HCT116 (cell line): ENCODE measurements around the gene CELA2B. TPM values are rescaled to one million over a fixed set of nuclear protein-coding genes. Genes with fewer than 3 reads are reported as not detected.

Experiments used
- ATAC-seq: fragments of 200-7000 bp; cut with Tn5 transposase; 2 replicates; pipeline ENCODE4 v1.9.1; 2020; ENCODE audit warnings: mild to moderate bottlenecking, moderate library complexity
- BruUV-seq: library from RNA; stranded (reverse); fragments of 400-500 nt; replicated peaks from 2 replicates; lab custom pipeline; 2021; lab: Mats Ljungman, UMichigan
- CTCF ChIA-PET: fragments of 300-600 bp; sonication (Branson Sonifier 250); formaldehyde crosslinking; loops from one replicate; lab custom pipeline; 2021; ENCODE audit warnings: antibody characterized with exemption; lab: Charles Lee
- POLR2A ChIA-PET: fragments of 300-600, 350-600 bp; sonication (Branson Sonifier 250); formaldehyde crosslinking; loops from one replicate; lab custom pipeline; 2021; ENCODE audit warnings: antibody characterized with exemption; lab: Charles Lee
- RAD21 ChIA-PET, 2 experiments: fragments of 300-600 bp; sonication (Branson Sonifier 250); formaldehyde crosslinking; loops; one replicate each; lab custom pipeline; 2023; ENCODE audit warnings: low total read pairs in 2 of 2; ENCODE audit not compliant: uncharacterized antibody in 2 of 2, unreplicated experiment in 2 of 2, low non-redundant PET in 1 of 2; lab: Charles Lee
- DNase-seq: peaks from one replicate; pipeline ENCODE4 v3.0.0-alpha.2; 2010; ENCODE audit warnings: low read depth, low spot score
- H2AFZ ChIP-seq: fragments of 200-600 bp; shearing (Covaris generic), sonication (generic); 2 replicates; pipeline ENCODE4 v1.6.1; 2017; ENCODE audit warnings: low read depth, mixed run types, mixed read lengths, antibody characterized with exemption, low read length; ENCODE audit not compliant: poor library complexity, severe bottlenecking
- H3K27ac ChIP-seq: 2 replicates; pipeline ENCODE4 v1.5.1; 2012; ENCODE audit warnings: low read depth, low read length
- H3K27me3 ChIP-seq: fragments of 200-600 bp; sonication (generic); 2 replicates; pipeline ENCODE4 v1.6.1; 2016; ENCODE audit warnings: mixed run types, low read length, mixed read lengths; ENCODE audit not compliant: insufficient read depth
- H3K36me3 ChIP-seq, 2 experiments: fragments of 200-500 bp in 1 of 2; fragments of 200-600 bp in 1 of 2; sonication (Bioruptor generic) in 1 of 2; sonication (generic) in 1 of 2; 2 replicates each; pipeline versions ENCODE4 v1.5.1 to v1.6.1; 2014 to 2016; ENCODE audit warnings: low read length in 2 of 2, inconsistent platforms in 1 of 2, mixed read lengths in 1 of 2, mixed run types in 1 of 2; ENCODE audit not compliant: insufficient read depth in 2 of 2, control insufficient read depth in 1 of 2
- H3K4me1 ChIP-seq, 2 experiments: fragments of 200-600 bp in 1 of 2; sonication (generic) in 1 of 2; 2 replicates each; pipeline versions ENCODE4 v1.5.1 to v1.6.1; 2012 to 2017; ENCODE audit warnings: low read length in 2 of 2, inconsistent platforms in 1 of 2, mild to moderate bottlenecking in 1 of 2, mixed read lengths in 1 of 2, mixed run types in 1 of 2, moderate library complexity in 1 of 2; ENCODE audit not compliant: insufficient read depth in 2 of 2, control insufficient read depth in 1 of 2
- H3K4me2 ChIP-seq: fragments of 200-600 bp; sonication (generic); 2 replicates; pipeline ENCODE4 v1.6.1; 2017; ENCODE audit warnings: mixed run types, low read length, mixed read lengths
- H3K4me3 ChIP-seq, 2 experiments: fragments of 200-600 bp in 1 of 2; sonication (generic) in 1 of 2; replicated peaks in 1 of 2; 2 replicates each; pipeline ENCODE4 v1.5.1; 2011 to 2016; ENCODE audit warnings: low read length in 2 of 2, control low read depth in 1 of 2, low read depth in 1 of 2, mild to moderate bottlenecking in 1 of 2, mixed read lengths in 1 of 2, mixed run types in 1 of 2
- H3K79me2 ChIP-seq: fragments of 200-600 bp; sonication (generic); 2 replicates; pipeline ENCODE4 v1.6.1; 2017; ENCODE audit warnings: mild to moderate bottlenecking, mixed run types, low read length, moderate library complexity, mixed read lengths; ENCODE audit not compliant: insufficient read depth
- H3K9ac ChIP-seq: fragments of 200-600 bp; sonication (generic); 2 replicates; pipeline ENCODE4 v1.6.1; 2016; ENCODE audit warnings: low read length, mixed read lengths
- H3K9me2 ChIP-seq: fragments of 200-600 bp; sonication (generic), shearing (Covaris generic); 2 replicates; pipeline ENCODE4 v1.6.1; 2017; ENCODE audit warnings: mixed run types, mild to moderate bottlenecking, moderate library complexity; ENCODE audit not compliant: insufficient read depth
- H3K9me3 ChIP-seq, 2 experiments: fragments of 200-500 bp in 1 of 2; fragments of 200-600 bp in 1 of 2; sonication (Bioruptor generic) in 1 of 2; sonication (generic) in 1 of 2; 2 replicates each; pipeline ENCODE4 v1.6.1; 2014 to 2017; ENCODE audit warnings: low read length in 2 of 2, mixed read lengths in 2 of 2, inconsistent platforms in 1 of 2, low read depth in 1 of 2, mild to moderate bottlenecking in 1 of 2, mixed run types in 1 of 2, moderate library complexity in 1 of 2; ENCODE audit not compliant: control insufficient read depth in 1 of 2, insufficient read depth in 1 of 2
- H4K20me1 ChIP-seq: fragments of 200-600 bp; sonication (generic), shearing (Covaris generic); 2 replicates; pipeline ENCODE4 v1.6.1; 2017; ENCODE audit warnings: mixed run types, mild to moderate bottlenecking, moderate library complexity; ENCODE audit not compliant: insufficient read depth
- CBX3 ChIP-seq: IDR thresholded peaks from 2 replicates; pipeline ENCODE4 v1.6.1; 2012; ENCODE audit warnings: low read depth
- CEBPB ChIP-seq: IDR thresholded peaks from 2 replicates; pipeline ENCODE4 v1.6.1; 2012; ENCODE audit warnings: low read depth
- EGR1 ChIP-seq: IDR thresholded peaks from 2 replicates; pipeline ENCODE4 v1.6.1; 2012; ENCODE audit warnings: low read depth
- ELF1 ChIP-seq: IDR thresholded peaks from 2 replicates; pipeline ENCODE4 v1.6.1; 2012; ENCODE audit warnings: low read depth, borderline replicate concordance
- EZH2phosphoT487 ChIP-seq: fragments of 200-600 bp; IDR thresholded peaks from 2 replicates; pipeline ENCODE4 v1.6.1; 2018; ENCODE audit warnings: antibody characterized with exemption, borderline replicate concordance
- JUND ChIP-seq: IDR thresholded peaks from 2 replicates; pipeline ENCODE4 v1.6.1; 2012
- POLR2AphosphoS5 ChIP-seq: IDR thresholded peaks from 2 replicates; pipeline ENCODE4 v1.6.1; 2011; ENCODE audit warnings: mild to moderate bottlenecking, low read depth, low read length, moderate library complexity
- RAD21 ChIP-seq: IDR thresholded peaks from 2 replicates; pipeline ENCODE4 v1.6.1; 2012; ENCODE audit warnings: low read depth, mild to moderate bottlenecking
- SIN3A ChIP-seq: IDR thresholded peaks from 2 replicates; pipeline ENCODE4 v1.6.1; 2012; ENCODE audit warnings: low read depth
- SRF ChIP-seq: IDR thresholded peaks from 2 replicates; pipeline ENCODE4 v1.6.1; 2012; ENCODE audit warnings: low read depth
- TCF7L2 ChIP-seq: IDR thresholded peaks from 2 replicates; pipeline ENCODE4 v1.7.0; 2011; ENCODE audit warnings: borderline replicate concordance, inconsistent platforms; ENCODE audit not compliant: insufficient read depth, insufficient read length; ENCODE audit errors: extremely low read depth
- ZFX ChIP-seq: fragments of 450-650 bp; IDR thresholded peaks from 2 replicates; pipeline ENCODE4 v1.6.1; 2017
- ZNF274 ChIP-seq: fragments of 200-500 bp; sonication (Bioruptor generic); IDR thresholded peaks from 2 replicates; pipeline ENCODE4 v1.6.1; 2014; ENCODE audit warnings: mild to moderate bottlenecking, low read depth, low read length, inconsistent platforms
- intact Hi-C: fragments of 100-400 bp; cut with micrococcal nuclease; formaldehyde crosslinking; loops from 2 replicates; pipeline ENCODE4 v1.10.0; 2022
- total RNA-seq: library from RNA; stranded (reverse); gene quantifications from one replicate; pipeline ENCODE4 v1.2.1, GENCODE V29; 2021; ENCODE audit not compliant: unreplicated experiment
- TF ChIP-seq, protein P1 (sequence below): IDR thresholded peaks from 2 replicates; pipeline ENCODE4 v1.6.1; 2012
- TF ChIP-seq, protein P2 (sequence below): IDR thresholded peaks from 2 replicates; pipeline ENCODE4 v1.6.1; 2011; ENCODE audit warnings: mild to moderate bottlenecking, low read length, moderate library complexity; ENCODE audit not compliant: insufficient replicate concordance; ENCODE audit errors: extremely low read depth

Gene CELA2B
- total RNA-seq, 1 experiment from 2014 or later: not detected

DNA sequence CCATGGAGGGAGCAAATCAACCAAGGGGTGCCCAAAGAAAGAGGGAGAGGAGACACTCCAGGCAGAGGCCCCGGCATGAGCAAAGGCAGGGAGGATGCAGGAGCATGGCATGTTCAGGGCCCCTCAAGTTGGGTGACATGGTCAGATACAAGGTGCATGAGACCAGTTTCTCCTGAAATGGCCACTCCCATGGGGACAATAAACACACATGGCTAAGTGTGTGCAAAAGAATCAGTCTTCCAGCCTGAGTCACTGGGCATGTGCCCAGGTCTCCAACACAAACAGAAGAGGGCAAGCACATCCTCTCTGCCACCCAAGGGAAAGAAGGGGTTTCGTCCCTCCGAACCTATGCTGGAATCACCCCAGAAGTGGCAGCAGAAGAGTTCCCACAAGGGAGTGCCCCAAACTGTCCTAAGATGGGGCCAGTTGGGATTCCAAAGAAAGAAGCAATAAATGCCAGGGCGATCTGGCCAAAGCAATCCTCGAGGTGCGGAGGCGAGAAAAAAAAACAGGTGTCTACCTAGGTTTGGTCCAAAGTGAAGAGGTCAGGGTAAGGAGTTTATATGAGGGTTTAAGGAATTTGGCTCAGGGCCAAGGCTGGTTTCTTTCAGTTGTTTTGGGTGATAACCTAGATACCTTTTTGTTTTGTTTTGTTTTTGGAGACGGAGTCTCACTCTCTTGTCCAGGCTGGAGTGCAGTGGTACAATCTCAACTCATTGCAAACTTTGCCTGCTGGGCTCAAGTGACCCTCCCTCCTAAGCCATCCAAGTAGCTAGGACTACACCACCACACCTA, 34.9 kb downstream of the CELA2B start:
- no peak overlapping the region for H3K4me2 ChIP-seq
- H3K4me1 ChIP-seq: no peaks in the 10 kb centered on the region
- no peak overlapping the region for H3K4me3 ChIP-seq
- no peak overlapping the region for H2AFZ ChIP-seq
- no peaks in the 10 kb centered on the region for H3K27me3 ChIP-seq
- H4K20me1 ChIP-seq: no peaks in the 10 kb centered on the region
- no peak overlapping the region for H3K27ac ChIP-seq
- ChIA-PET RAD21 (no interaction called here), POLR2A (no interaction called here), CTCF (no interaction called here)
- H3K36me3 ChIP-seq: peaks cover 0 to 2% of the 10 kb centered on the region in 2 experiments; a peak in 1 of 4 replicates
- H3K9me3 ChIP-seq: no peaks in the 10 kb centered on the region
- no peak overlapping the region for H3K9ac ChIP-seq
- no peak for ATAC-seq
- intact Hi-C loops: no loop called here
- H3K9me2 ChIP-seq: no peaks in the 10 kb centered on the region
- DNase-seq: no peak
- H3K79me2 ChIP-seq: no peaks in the 10 kb centered on the region
- no TSS peak for BruUV-seq
- TF ChIP-seq EZH2phosphoT487: no peak
- no peak for TF ChIP-seq POLR2AphosphoS5
- TF ChIP-seq JUND: no peak
- TF ChIP-seq CEBPB: no peak
- TF ChIP-seq RAD21: no peak
- TF ChIP-seq SRF: no peak
- TF ChIP-seq, protein P1, sequence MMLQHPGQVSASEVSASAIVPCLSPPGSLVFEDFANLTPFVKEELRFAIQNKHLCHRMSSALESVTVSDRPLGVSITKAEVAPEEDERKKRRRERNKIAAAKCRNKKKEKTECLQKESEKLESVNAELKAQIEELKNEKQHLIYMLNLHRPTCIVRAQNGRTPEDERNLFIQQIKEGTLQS: no peak
- no peak for TF ChIP-seq ZFX
- no peak for TF ChIP-seq CBX3

DNA sequence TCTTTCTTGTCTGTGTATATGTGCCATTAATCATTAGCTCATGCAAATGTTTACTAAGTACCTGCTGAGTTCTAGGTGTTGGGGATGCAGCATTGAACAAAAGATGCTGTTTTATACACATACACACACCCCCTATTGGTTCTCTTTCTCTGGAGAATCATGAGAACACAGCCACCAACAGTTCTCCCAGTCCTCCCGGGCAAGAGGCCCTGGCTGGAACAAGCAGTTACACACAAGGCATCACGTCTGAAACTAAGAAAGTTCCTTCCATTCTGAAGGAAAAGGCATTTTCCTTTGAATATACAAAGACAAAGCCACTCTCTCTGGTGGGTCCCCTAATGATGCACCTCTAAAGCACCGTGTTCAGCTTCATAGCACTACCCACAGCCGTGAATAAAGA, 37.3 kb downstream of the CELA2B start:
- BruUV-seq: no TSS peak
- H3K9ac ChIP-seq: no peak overlapping the region
- no peaks in the 10 kb centered on the region for H3K79me2 ChIP-seq
- peaks cover 2 to 5% of the 10 kb centered on the region in 2 experiments; a peak in 1 of 4 replicates for H3K36me3 ChIP-seq
- ATAC-seq (no peak), DNase-seq (no peak)
- H3K9me3 ChIP-seq: no peaks in the 10 kb centered on the region
- no peak overlapping the region for H3K4me2 ChIP-seq
- ChIA-PET CTCF (no interaction called here), POLR2A (no interaction called here), RAD21 (no interaction called here)
- no peaks in the 10 kb centered on the region for H3K4me1 ChIP-seq
- H3K4me3 ChIP-seq: no peak overlapping the region
- H3K9me2 ChIP-seq: no peaks in the 10 kb centered on the region
- H3K27ac ChIP-seq: no peak overlapping the region
- intact Hi-C loops: no loop called here
- no peak for TF ChIP-seq ELF1
- TF ChIP-seq, protein P2, sequence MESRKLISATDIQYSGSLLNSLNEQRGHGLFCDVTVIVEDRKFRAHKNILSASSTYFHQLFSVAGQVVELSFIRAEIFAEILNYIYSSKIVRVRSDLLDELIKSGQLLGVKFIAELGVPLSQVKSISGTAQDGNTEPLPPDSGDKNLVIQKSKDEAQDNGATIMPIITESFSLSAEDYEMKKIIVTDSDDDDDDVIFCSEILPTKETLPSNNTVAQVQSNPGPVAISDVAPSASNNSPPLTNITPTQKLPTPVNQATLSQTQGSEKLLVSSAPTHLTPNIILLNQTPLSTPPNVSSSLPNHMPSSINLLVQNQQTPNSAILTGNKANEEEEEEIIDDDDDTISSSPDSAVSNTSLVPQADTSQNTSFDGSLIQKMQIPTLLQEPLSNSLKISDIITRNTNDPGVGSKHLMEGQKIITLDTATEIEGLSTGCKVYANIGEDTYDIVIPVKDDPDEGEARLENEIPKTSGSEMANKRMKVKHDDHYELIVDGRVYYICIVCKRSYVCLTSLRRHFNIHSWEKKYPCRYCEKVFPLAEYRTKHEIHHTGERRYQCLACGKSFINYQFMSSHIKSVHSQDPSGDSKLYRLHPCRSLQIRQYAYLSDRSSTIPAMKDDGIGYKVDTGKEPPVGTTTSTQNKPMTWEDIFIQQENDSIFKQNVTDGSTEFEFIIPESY: no peak
- TF ChIP-seq EGR1: no peak
- TF ChIP-seq ZNF274: no peak
- no peak for TF ChIP-seq TCF7L2
- TF ChIP-seq POLR2AphosphoS5: no peak
- TF ChIP-seq CBX3: no peak
- TF ChIP-seq EZH2phosphoT487: no peak
- no peak for TF ChIP-seq SIN3A
- H4K20me1 ChIP-seq: no peaks in the 10 kb centered on the region
- H2AFZ ChIP-seq: no peak overlapping the region
- H3K27me3 ChIP-seq: no peaks in the 10 kb centered on the region
